Measurements from ENCODE around the gene BMPER.

DNA sequence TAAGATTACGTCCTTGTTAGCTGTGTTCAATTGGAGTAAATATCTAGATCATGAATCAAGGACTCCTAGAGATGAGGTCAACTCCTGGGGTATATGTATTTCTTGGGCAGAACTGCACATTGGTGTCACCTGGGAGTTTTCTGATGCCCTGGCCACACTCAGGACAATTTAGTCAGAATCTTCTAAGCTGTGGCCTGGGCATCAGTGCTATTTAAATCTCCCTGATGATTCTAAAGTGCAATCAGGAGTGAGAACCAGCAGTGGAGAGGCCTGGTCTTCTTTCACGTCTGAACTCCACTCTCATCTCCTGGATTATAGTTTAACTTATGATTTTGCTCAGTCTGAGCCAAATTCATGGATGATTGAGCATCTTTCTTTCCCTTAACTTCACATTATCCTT lies 218.0 kb downstream of the BMPER start:
- TF ChIP-seq, protein P1, sequence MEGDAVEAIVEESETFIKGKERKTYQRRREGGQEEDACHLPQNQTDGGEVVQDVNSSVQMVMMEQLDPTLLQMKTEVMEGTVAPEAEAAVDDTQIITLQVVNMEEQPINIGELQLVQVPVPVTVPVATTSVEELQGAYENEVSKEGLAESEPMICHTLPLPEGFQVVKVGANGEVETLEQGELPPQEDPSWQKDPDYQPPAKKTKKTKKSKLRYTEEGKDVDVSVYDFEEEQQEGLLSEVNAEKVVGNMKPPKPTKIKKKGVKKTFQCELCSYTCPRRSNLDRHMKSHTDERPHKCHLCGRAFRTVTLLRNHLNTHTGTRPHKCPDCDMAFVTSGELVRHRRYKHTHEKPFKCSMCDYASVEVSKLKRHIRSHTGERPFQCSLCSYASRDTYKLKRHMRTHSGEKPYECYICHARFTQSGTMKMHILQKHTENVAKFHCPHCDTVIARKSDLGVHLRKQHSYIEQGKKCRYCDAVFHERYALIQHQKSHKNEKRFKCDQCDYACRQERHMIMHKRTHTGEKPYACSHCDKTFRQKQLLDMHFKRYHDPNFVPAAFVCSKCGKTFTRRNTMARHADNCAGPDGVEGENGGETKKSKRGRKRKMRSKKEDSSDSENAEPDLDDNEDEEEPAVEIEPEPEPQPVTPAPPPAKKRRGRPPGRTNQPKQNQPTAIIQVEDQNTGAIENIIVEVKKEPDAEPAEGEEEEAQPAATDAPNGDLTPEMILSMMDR (IDR thresholded peaks at IDR 0.05), result no peak
- TF ChIP-seq EP300 (IDR thresholded peaks at IDR 0.05), result no peak

All from upper lobe of left lung (tissue), 4 donors.